ENCODE results near the gene ATP5F1B.

DNA sequence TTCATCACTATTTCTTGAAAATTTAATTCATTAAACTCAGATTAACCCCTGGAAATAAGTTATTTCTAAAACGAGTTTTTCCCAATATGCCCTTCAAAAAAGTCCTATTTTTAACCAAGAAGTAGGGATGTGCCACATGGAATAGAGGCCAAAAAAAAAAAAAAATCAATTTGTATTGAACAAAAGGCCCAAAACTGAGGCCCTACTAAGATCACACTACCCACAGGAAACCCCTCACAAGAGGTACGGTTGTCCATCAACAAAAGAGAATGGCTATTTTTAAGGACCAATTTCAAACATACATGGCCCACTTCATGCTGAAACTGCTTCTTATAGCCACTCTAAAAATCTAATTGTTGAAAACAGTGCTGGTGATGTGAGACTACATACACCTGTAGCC is 8.2 kb downstream of the ATP5F1B start:
- TF ChIP-seq POLR2A (IDR thresholded peaks at IDR 0.05; ENCODE audit: low read length) = no peak
- no peak for TF ChIP-seq BHLHE40 (IDR thresholded peaks at IDR 0.05; ENCODE audit: low read depth, low read length)
